BE2C (cell line): ENCODE results near the gene MTOR.
"Not testable (repeated sequence)": the region's sequence is repeated elsewhere in the genome, so short reads cannot be mapped to it uniquely, and the experiment has no call there.

Experiments used
- DNase-seq: peaks from one replicate; pipeline ENCODE4 v3.0.0-alpha.2; 2020
- H3K27me3 ChIP-seq: fragments of 250-450 bp; sonication (Bioruptor Pico); 2 replicates; pipeline ENCODE4 v1.5.1; 2020; ENCODE audit warnings: mild to moderate bottlenecking
- H3K36me3 ChIP-seq: fragments of 250-450 bp; sonication (Bioruptor Pico); 2 replicates; pipeline ENCODE4 v1.5.1; 2020; ENCODE audit warnings: mild to moderate bottlenecking
- H3K4me1 ChIP-seq: fragments of 250-450 bp; sonication (Bioruptor Pico); 2 replicates; pipeline ENCODE4 v1.5.1; 2020
- H3K4me3 ChIP-seq: 2 replicates; pipeline ENCODE4 v1.5.1; 2011; ENCODE audit warnings: low read depth, low read length
- H3K9me3 ChIP-seq: fragments of 250-450 bp; sonication (Bioruptor Pico); 2 replicates; pipeline ENCODE4 v1.5.1; 2020
- CTCF ChIP-seq: IDR thresholded peaks from 2 replicates; pipeline ENCODE4 v1.5.1; 2012; ENCODE audit warnings: mild to moderate bottlenecking, low read depth, low read length

MTOR gene

DNA sequence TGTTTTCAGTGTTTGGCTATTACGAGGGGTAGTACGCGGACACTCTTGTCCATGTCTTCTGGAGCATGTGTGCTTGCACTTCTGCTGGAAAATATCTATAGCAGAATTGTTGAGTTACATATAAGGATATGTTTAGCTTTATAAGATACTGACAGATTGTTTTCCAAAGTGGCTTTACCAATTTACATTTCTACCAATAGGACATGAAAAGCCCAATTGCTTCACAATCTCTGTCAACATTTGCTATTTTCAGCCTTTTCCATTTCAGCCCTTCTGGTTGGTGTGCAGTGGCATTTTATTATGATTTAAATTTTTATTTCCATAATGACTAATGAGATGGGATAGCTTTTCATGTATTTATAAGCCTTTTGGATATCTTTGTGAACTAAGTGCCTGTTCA is 79.5 kb downstream of the MTOR start:
- H3K36me3 ChIP-seq, result 0 out of 2 replicates have a peak, but pooled peaks cover 4% of the 10 kb centered on the region
- DNase-seq, result no peak
- H3K27me3 ChIP-seq, result no peaks in the 10 kb centered on the region

DNA sequence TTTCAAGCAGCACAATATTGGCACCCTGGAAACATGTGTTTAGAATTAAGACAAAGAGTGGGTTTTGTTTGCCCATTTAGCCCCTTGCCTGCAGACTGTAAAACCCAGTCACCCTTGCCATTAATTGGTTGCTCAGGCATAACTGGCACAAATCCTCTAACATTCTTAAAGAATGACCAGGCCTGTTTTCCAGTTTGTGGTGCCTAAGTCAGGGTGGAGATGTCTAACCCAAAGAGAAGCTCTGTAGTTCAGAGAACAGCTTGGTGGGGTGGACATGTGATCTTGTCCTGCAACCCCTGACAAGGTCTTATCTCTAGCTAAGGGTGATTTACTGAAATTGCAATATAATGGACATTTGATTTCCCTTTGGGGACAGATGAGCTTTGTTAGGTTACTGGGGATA is 82.0 kb downstream of the MTOR start:
- Histone ChIP-seq H3K36me3 (0 out of 2 replicates have a peak, but pooled peaks cover 4% of the 10 kb centered on the region), H3K27me3 (no peaks in the 10 kb centered on the region), H3K4me3 (no peak overlapping the region), H3K9me3 (no peaks in the 10 kb centered on the region), H3K4me1 (peaks cover 5% of the 10 kb centered on the region; the same call in 1 of the 2 replicates)
- DNase-seq, result no peak
- no peak for TF ChIP-seq CTCF

More for the DNA sequence above, 79.5 kb downstream of the MTOR start:
- Histone ChIP-seq H3K4me1 (peaks cover 5% of the 10 kb centered on the region; the same call in 1 of the 2 replicates), H3K9me3 (no peaks in the 10 kb centered on the region), H3K4me3 (no peak overlapping the region)
- no peak for TF ChIP-seq CTCF

- not testable (repeated sequence) for H3K9me3 ChIP-seq, H3K27me3 ChIP-seq, H3K4me1 ChIP-seq, DNase-seq, H3K4me3 ChIP-seq, H3K36me3 ChIP-seq
Observed at GRCh38 chr1:11179749-11180148, 82.6 kb downstream of the MTOR start.

DNA sequence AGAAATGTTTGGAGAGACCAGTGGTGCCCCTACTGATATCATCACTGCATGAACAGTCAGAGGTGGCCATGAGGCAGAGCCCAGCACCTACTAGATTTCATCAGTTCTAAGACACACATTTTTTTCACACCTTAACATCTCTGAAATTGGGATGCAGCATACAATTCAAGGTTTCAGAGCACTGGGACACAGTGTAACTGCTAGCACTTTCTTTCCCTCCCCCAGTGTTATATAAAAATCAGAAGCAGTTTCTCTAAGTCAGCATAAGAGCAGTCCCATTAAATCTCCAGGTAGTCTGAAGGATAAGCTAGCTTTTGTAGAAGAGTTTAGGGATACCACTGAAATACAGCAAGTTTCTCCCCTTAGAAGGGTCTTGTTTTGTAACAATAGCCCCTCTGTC is 83.2 kb downstream of the MTOR start:
- Histone ChIP-seq H3K4me1 (peaks cover 5% of the 10 kb centered on the region; the same call in 1 of the 2 replicates), H3K4me3 (no peak overlapping the region), H3K36me3 (0 out of 2 replicates have a peak, but pooled peaks cover 4% of the 10 kb centered on the region), H3K27me3 (no peaks in the 10 kb centered on the region), H3K9me3 (no peaks in the 10 kb centered on the region)
- TF ChIP-seq CTCF, result no peak
- no peak for DNase-seq

DNA sequence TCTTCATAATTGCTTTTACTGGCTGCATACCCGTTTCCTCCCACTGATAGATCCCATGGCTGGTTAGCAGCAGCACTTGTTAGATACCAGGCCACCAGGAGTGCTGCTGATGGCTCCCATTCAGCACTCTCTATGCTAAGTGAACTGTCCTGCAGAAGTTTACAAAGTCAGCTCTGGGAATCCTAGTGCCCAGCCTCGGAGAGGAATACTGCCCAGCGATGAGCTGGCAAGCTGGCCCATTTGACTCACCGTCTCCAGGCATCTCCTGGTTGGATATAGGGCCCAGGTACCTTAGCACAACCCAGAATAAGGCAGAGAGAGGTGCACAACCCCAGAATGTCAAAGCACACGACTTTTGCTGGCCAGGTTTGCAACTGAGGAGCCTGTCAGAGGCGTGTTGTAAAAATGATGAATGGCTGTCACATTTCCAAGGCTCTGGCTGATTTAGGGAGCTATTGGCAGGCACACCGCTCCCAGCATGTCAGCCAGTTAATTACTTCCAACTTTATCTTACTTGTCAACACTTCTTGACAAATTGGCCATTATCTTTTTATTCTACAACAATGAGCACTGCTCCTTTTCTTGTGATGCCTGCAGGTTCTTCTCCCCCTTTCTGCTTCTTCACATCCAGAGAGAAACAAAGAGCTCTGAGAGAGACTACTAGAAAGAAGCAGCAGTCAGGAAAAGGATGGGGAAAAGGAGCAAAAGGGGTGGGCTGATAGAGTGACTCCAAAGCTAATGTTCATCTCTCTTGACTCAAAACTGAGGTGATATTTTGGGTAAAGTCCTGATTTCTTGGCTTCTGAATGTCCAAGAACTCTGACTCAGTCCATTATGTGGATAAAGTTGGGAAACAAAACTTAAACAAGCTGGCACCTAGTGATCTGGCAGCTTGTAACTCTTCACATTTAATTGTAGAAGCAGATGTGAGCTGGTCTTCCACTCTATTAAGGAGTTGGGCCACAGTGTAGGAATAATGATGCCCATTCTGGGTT is 84.0 kb downstream of the MTOR start:
- Histone ChIP-seq H3K27me3 (no peaks in the 10 kb centered on the region), H3K36me3 (0 out of 2 replicates have a peak, but pooled peaks cover 4% of the 10 kb centered on the region), H3K9me3 (no peaks in the 10 kb centered on the region), H3K4me1 (peaks cover 5% of the 10 kb centered on the region; the same call in 1 of the 2 replicates), H3K4me3 (no peak overlapping the region)
- TF ChIP-seq CTCF, result no peak
- DNase-seq, result no peak

DNA sequence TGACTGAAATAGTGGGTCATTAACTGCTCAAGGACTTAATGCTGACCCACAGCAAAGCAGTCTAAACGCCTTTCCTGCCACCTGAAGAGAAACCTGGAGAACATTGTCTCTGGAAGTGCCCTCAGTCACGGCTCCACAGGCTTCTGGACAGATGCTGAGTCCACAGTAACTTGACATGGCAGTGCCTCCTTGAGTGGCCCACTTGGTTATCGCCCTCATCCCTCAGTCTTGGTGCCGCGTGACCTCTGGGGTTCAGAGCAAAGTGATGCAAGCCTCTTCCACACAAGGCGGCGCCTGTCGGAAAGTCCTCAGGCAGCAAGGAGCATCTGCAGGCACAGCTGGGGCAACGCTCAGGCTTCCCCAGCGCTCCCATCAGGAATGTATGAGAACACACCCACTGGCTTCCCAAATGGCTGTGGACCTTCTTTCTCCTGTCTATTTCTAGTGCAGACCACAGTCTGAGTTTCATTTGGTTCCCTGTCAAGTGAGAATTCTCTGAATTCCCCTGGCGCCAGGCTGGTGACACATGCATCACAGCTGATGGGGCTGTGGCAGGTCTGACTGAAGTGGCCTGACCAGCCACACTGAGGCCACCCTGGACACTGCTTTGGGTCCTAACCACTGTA is 86.2 kb downstream of the MTOR start:
- Histone ChIP-seq H3K36me3 (no peaks in the 10 kb centered on the region), H3K4me3 (no peak overlapping the region), H3K27me3 (no peaks in the 10 kb centered on the region), H3K4me1 (peaks cover 5% of the 10 kb centered on the region; the same call in 1 of the 2 replicates), H3K9me3 (no peaks in the 10 kb centered on the region)
- DNase-seq, result no peak
- TF ChIP-seq CTCF, result no peak
